Measurements from ENCODE around the gene NASP. TPM values are rescaled to one million over a fixed set of nuclear protein-coding genes. Genes with fewer than 3 reads are reported as not detected.

The NASP gene
- total RNA-seq, 1 donor from 2014 or later, result 185 TPM

DNA sequence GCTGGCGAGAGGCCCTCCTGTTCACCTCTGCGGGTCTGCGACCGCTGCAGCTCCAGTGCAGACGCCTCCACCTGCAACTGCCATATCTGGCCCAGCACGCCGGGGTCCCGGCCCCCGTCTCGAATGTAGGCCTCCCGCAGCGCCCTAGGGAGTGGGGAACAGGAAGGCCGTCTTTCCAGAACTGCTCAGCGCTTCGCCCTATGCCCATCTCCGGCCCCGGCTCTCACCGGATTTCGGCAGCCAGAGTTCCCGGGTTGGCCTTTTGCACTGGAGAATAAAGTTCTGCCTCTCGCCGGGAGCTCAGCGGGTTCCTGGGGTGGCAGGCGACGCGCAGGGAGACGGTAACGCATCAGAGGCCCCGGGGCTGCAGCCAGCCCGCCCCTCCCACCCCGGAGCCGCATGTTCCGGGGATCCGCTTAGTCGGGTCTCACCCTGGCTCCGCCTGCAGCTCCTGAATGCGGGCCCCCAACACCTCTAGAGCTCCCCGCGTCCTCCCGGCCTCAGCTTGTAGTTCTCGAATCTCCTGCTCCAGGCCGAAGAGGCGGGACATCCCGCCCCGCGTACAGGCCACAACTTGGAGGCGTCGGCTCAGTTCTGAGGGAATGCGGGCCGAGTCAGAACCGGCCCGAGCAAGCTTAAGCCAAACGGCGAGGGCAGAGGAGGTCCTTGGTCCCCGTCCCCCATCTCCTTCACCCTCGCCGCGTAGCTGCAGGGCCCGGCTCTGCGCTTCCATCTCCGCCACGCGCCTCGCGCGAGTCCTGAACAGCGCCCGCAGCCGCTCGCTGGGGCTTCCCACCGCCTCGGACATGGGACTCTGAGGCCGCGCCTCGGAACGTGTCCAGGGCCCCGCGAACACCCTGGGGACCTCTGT lies 38.9 kb downstream of the NASP start:
- H3K4me3 Mint-ChIP-seq, result no peak overlapping the region
- H3K4me1 Mint-ChIP-seq, result no peaks in the 10 kb centered on the region
- no peak overlapping the region for H3K27ac Mint-ChIP-seq
- no peak for DNase-seq (ENCODE audit: low spot score in 2 of 2, unreplicated experiment in 2 of 2)
- no peaks in the 10 kb centered on the region for H3K27me3 Mint-ChIP-seq (ENCODE audit: low read depth)
- peaks cover 25% of the 10 kb centered on the region for H3K36me3 Mint-ChIP-seq
- TF ChIP-seq, protein P1, sequence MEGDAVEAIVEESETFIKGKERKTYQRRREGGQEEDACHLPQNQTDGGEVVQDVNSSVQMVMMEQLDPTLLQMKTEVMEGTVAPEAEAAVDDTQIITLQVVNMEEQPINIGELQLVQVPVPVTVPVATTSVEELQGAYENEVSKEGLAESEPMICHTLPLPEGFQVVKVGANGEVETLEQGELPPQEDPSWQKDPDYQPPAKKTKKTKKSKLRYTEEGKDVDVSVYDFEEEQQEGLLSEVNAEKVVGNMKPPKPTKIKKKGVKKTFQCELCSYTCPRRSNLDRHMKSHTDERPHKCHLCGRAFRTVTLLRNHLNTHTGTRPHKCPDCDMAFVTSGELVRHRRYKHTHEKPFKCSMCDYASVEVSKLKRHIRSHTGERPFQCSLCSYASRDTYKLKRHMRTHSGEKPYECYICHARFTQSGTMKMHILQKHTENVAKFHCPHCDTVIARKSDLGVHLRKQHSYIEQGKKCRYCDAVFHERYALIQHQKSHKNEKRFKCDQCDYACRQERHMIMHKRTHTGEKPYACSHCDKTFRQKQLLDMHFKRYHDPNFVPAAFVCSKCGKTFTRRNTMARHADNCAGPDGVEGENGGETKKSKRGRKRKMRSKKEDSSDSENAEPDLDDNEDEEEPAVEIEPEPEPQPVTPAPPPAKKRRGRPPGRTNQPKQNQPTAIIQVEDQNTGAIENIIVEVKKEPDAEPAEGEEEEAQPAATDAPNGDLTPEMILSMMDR (IDR thresholded peaks at IDR 0.05; ENCODE audit: unreplicated experiment), result no peak
- no peaks in the 10 kb centered on the region for H3K9me3 Mint-ChIP-seq

DNA sequence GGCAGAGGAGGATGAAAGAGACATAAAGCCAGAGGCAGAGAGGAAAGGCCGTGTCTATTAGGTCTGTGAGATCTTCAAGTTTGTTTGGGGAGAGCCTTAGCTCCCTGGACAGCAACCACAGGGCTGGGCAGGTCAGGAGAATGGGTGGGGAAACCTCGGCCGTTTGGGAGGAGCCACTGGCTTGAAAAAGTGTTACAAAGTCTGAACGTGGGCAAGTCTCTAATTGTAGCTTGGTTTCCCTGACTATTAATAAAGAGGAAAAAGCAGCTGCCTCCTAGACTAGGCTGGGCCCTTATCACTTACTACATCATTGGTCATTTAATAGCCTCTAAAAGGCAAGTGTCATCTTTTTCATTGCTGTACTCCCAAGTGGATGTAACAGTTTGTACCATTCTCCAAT lies 40.1 kb downstream of the NASP start, which contains the start of gene CCDC17:
TSS of gene CCDC17 (minus strand) at position 83 of the 400 bp plus-strand sequence. CDS start 145 bp downstream, outside the sequence.
- TF ChIP-seq, protein P1 (IDR thresholded peaks at IDR 0.05; ENCODE audit: unreplicated experiment), result no peak
- no peak within 1 kb of the TSS for H3K4me3 Mint-ChIP-seq
- H3K4me1 Mint-ChIP-seq, result no peaks in the 10 kb centered on the region
- peak within 1 kb of the TSS; percentile 44 for H3K27ac Mint-ChIP-seq
- DNase-seq (ENCODE audit: low spot score in 2 of 2, unreplicated experiment in 2 of 2), result no peak
- H3K9me3 Mint-ChIP-seq, result no peaks in the 10 kb centered on the region
- no peaks in the 10 kb centered on the region for H3K27me3 Mint-ChIP-seq (ENCODE audit: low read depth)
- H3K36me3 Mint-ChIP-seq, result peaks cover 30% of the 10 kb centered on the region

DNA sequence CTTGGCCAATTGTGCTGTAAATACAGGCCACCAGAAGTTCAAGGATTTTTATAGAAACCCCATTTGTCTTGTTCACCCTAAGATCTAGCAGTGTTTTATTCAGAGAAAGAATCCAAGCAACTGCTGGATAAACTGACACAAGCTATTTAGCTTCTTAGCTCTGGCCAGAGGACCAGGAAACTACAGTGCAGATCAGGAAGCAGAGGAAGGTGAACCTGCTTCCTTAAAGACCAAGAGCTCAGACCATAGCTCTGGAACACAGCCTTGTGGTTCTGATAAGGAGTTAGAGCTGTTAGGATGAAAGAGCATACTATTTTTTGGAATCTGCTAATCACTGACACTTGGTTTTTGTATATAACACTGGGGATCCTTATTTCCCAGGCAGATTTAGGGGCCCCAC lies 45.2 kb downstream of the NASP start:
- Mint-ChIP-seq H3K27me3 (ENCODE audit: low read depth) (no peaks in the 10 kb centered on the region), H3K9me3 (no peaks in the 10 kb centered on the region), H3K4me1 (no peaks in the 10 kb centered on the region), H3K27ac (no peak overlapping the region), H3K36me3 (peaks cover 46% of the 10 kb centered on the region), H3K4me3 (no peak overlapping the region)
- TF ChIP-seq, protein P1 (IDR thresholded peaks at IDR 0.05; ENCODE audit: unreplicated experiment), result no peak
- no peak for DNase-seq (ENCODE audit: low spot score in 2 of 2, unreplicated experiment in 2 of 2)

DNA sequence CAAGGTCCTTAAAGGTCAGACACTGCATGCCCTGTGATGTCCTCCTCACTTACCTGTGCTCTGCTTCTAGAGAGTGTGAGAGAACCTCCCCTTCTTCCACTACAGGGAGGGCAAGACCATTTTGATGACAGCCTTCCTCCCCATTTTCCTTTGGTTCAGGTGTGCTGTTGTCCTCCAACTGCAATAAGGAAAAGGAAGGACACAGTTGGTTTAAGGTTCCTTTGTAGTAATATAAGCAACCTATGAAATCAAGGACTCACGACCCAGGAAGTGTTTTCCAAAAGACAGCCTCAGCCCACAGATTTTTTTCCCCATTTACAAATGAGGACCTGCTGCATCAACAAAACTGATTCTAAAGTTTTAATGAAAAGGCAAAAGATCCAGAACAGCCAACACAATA lies 46.6 kb downstream of the NASP start:
- Mint-ChIP-seq H3K9me3 (no peaks in the 10 kb centered on the region), H3K4me1 (no peaks in the 10 kb centered on the region), H3K27me3 (ENCODE audit: low read depth) (no peaks in the 10 kb centered on the region), H3K27ac (no peak overlapping the region), H3K4me3 (no peak overlapping the region), H3K36me3 (peaks cover 41% of the 10 kb centered on the region)
- DNase-seq (ENCODE audit: low spot score in 2 of 2, unreplicated experiment in 2 of 2), result no peak
- TF ChIP-seq, protein P1 (IDR thresholded peaks at IDR 0.05; ENCODE audit: unreplicated experiment), result no peak

- TF ChIP-seq, protein P1 (IDR thresholded peaks at IDR 0.05; ENCODE audit: unreplicated experiment), result no peak
- Mint-ChIP-seq H3K4me3 (no peak overlapping the region), H3K27ac (no peak overlapping the region), H3K4me1 (no peaks in the 10 kb centered on the region), H3K27me3 (ENCODE audit: low read depth) (no peaks in the 10 kb centered on the region), H3K36me3 (peaks cover 23% of the 10 kb centered on the region), H3K9me3 (no peaks in the 10 kb centered on the region)
- DNase-seq (ENCODE audit: low spot score in 2 of 2, unreplicated experiment in 2 of 2), result no peak
Observed at GRCh38 chr1:45635211-45635610, 51.4 kb downstream of the NASP start.
